Astrocyte (in vitro differentiated cells and primary cell): ENCODE results near the gene LHFPL2. TPM values are rescaled to one million over a fixed set of nuclear protein-coding genes. Genes with fewer than 3 reads are reported as not detected.

ENCODE experiments used
- DNase-seq: peaks from one replicate; pipeline ENCODE4 v3.0.0-alpha.2; 2010; ENCODE audit warnings: low read depth
- FAIRE-seq: peaks from 2 replicates; lab custom pipeline; 2011; peaks lifted over from hg19 to GRCh38; lab: Jason Lieb, UNC
- H2AFZ ChIP-seq: 2 replicates; pipeline ENCODE4 v1.6.0; 2012; ENCODE audit warnings: low read depth, low read length, inconsistent platforms
- H3K27ac ChIP-seq: 2 replicates; pipeline ENCODE4 v1.5.1; 2011; ENCODE audit warnings: low read depth, low read length, inconsistent platforms
- H3K27me3 ChIP-seq: 2 replicates; pipeline ENCODE4 v1.6.0; 2011; ENCODE audit warnings: low read length, inconsistent platforms; ENCODE audit not compliant: insufficient read depth
- H3K36me3 ChIP-seq: 2 replicates; pipeline ENCODE4 v1.5.1; 2011; ENCODE audit warnings: low read length, inconsistent platforms; ENCODE audit not compliant: insufficient read depth
- H3K4me1 ChIP-seq: 2 replicates; pipeline ENCODE4 v1.5.1; 2011; ENCODE audit warnings: low read length, inconsistent platforms; ENCODE audit not compliant: insufficient read depth
- H3K4me2 ChIP-seq: 2 replicates; pipeline ENCODE4 v1.6.0; 2012; ENCODE audit warnings: low read length, inconsistent platforms
- H3K4me3 ChIP-seq: 2 replicates; pipeline ENCODE4 v1.5.1; 2011; ENCODE audit warnings: low read depth, mild to moderate bottlenecking, low read length, inconsistent platforms; ENCODE audit not compliant: insufficient read depth
- H3K79me2 ChIP-seq: 2 replicates; pipeline ENCODE4 v1.6.0; 2012; ENCODE audit warnings: mild to moderate bottlenecking, low read length, inconsistent platforms; ENCODE audit not compliant: insufficient read depth
- H3K9ac ChIP-seq: 2 replicates; pipeline ENCODE4 v1.6.0; 2012; ENCODE audit warnings: mild to moderate bottlenecking, low read length, inconsistent platforms
- H3K9me3 ChIP-seq: 2 replicates; pipeline ENCODE4 v1.5.1; 2012; ENCODE audit warnings: low read depth, mild to moderate bottlenecking, low read length, inconsistent platforms; ENCODE audit not compliant: insufficient read depth
- H4K20me1 ChIP-seq: 2 replicates; pipeline ENCODE4 v1.6.0; 2012; ENCODE audit warnings: low read length, inconsistent platforms; ENCODE audit not compliant: insufficient read depth
- H3K27ac Mint-ChIP-seq: one replicate; pipeline ENCODE4 v1.8.0; 2021; ENCODE audit warnings: mild to moderate bottlenecking, mixed read lengths; ENCODE audit not compliant: unreplicated experiment
- H3K27me3 Mint-ChIP-seq: one replicate; pipeline ENCODE4 v1.8.0; 2021; ENCODE audit warnings: low read depth, mixed read lengths; ENCODE audit not compliant: unreplicated experiment
- H3K36me3 Mint-ChIP-seq: one replicate; pipeline ENCODE4 v1.8.0; 2021; ENCODE audit warnings: low read depth, mixed read lengths; ENCODE audit not compliant: unreplicated experiment
- H3K4me1 Mint-ChIP-seq: one replicate; pipeline ENCODE4 v1.8.0; 2021; ENCODE audit warnings: low read depth, mixed read lengths; ENCODE audit not compliant: unreplicated experiment
- H3K4me3 Mint-ChIP-seq: one replicate; pipeline ENCODE4 v1.8.0; 2021; ENCODE audit warnings: mild to moderate bottlenecking, moderate library complexity, mixed read lengths; ENCODE audit not compliant: unreplicated experiment
- H3K9me3 Mint-ChIP-seq: one replicate; pipeline ENCODE4 v1.8.0; 2021; ENCODE audit warnings: mild to moderate bottlenecking, mixed read lengths; ENCODE audit not compliant: unreplicated experiment
- EZH2 ChIP-seq: IDR thresholded peaks from 2 replicates; pipeline ENCODE4 v1.6.1; 2012; ENCODE audit warnings: mild to moderate bottlenecking, low read length, inconsistent platforms; ENCODE audit not compliant: insufficient read depth
- total RNA-seq: library from RNA; stranded (reverse); gene quantifications from 2 replicates; pipeline ENCODE4 v1.2.1, GENCODE V29; 2021
- TF ChIP-seq, protein P1 (sequence below): IDR thresholded peaks from 2 replicates; pipeline ENCODE4 v1.5.1; 2011; ENCODE audit warnings: low read depth, mild to moderate bottlenecking, inconsistent platforms, low read length, moderate library complexity; ENCODE audit not compliant: insufficient read depth

LHFPL2 gene
- total RNA-seq, 1 donor from 2014 or later, result 17.0 TPM

DNA sequence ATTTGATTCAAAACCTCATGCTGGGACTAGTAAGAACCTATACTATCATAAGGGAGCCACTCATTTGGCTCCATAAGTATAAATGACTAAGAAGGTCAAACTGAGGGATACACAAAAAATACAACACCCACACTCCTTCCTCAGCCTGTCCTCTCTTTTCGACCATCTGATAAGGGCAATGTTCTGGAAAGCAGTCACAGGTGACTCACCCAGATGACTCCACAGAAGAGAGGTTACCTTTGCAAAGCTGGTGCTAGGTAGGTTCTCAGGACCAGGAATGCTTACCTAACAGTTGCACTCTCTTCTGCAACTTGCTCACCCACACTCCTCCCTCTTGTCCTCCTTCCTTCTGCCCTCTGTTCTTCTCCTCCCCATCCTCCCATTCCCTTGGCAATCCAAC is 32.9 kb downstream of the LHFPL2 start:
- H2AFZ ChIP-seq, result no peak overlapping the region
- peaks cover 11% of the 10 kb centered on the region for H3K4me1 Mint-ChIP-seq
- no peak for TF ChIP-seq EZH2
- TF ChIP-seq, protein P1, sequence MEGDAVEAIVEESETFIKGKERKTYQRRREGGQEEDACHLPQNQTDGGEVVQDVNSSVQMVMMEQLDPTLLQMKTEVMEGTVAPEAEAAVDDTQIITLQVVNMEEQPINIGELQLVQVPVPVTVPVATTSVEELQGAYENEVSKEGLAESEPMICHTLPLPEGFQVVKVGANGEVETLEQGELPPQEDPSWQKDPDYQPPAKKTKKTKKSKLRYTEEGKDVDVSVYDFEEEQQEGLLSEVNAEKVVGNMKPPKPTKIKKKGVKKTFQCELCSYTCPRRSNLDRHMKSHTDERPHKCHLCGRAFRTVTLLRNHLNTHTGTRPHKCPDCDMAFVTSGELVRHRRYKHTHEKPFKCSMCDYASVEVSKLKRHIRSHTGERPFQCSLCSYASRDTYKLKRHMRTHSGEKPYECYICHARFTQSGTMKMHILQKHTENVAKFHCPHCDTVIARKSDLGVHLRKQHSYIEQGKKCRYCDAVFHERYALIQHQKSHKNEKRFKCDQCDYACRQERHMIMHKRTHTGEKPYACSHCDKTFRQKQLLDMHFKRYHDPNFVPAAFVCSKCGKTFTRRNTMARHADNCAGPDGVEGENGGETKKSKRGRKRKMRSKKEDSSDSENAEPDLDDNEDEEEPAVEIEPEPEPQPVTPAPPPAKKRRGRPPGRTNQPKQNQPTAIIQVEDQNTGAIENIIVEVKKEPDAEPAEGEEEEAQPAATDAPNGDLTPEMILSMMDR, result no peak
- peaks cover 6% of the 10 kb centered on the region for H4K20me1 ChIP-seq
- H3K27me3 ChIP-seq, result no peaks in the 10 kb centered on the region
- FAIRE-seq, result no peak
- no peak overlapping the region for H3K4me3 Mint-ChIP-seq
- H3K27ac ChIP-seq, result no peak overlapping the region
- H3K9me3 ChIP-seq, result peaks cover 4% of the 10 kb centered on the region
- H3K27me3 Mint-ChIP-seq, result no peaks in the 10 kb centered on the region
- H3K36me3 ChIP-seq, result peaks cover 4% of the 10 kb centered on the region
- H3K4me1 ChIP-seq, result peaks cover 16% of the 10 kb centered on the region
- H3K27ac Mint-ChIP-seq, result no peak overlapping the region
- H3K79me2 ChIP-seq, result peaks cover 26% of the 10 kb centered on the region
- H3K4me2 ChIP-seq, result peak overlapping the region; percentile 18
- no peak overlapping the region for H3K4me3 ChIP-seq
- DNase-seq, result peak; percentile 68
- H3K9me3 Mint-ChIP-seq, result peaks cover 5% of the 10 kb centered on the region
- peaks cover 28% of the 10 kb centered on the region for H3K36me3 Mint-ChIP-seq
- H3K9ac ChIP-seq, result no peak overlapping the region

DNA sequence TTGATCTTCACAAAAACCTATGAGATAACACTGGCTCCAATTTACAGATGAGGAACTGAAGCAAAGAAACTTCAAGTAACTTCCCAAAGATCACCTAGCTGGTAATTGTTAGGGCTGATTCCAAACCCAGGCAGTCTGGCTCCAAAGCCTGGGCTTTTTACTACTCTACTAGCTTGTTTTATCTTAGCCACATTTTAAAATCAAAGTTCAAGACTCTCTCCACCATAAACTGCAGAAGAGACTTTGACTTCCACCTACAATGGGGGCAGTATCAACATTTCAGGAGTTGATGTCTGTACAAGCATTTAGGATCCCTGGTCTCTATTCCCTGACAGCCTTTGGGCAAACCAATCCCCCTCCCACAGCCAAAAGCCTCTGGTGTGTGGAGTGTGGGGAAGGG is 33.8 kb downstream of the LHFPL2 start:
- H3K4me3 ChIP-seq, result no peak overlapping the region
- H3K36me3 ChIP-seq, result no peaks in the 10 kb centered on the region
- peaks cover 5% of the 10 kb centered on the region for H3K9me3 Mint-ChIP-seq
- H4K20me1 ChIP-seq, result peaks cover 6% of the 10 kb centered on the region
- TF ChIP-seq EZH2, result no peak
- no peaks in the 10 kb centered on the region for H3K27me3 Mint-ChIP-seq
- FAIRE-seq (no peak), DNase-seq (no peak)
- no peak overlapping the region for H3K27ac ChIP-seq
- no peak overlapping the region for H3K4me3 Mint-ChIP-seq
- no peaks in the 10 kb centered on the region for H3K9me3 ChIP-seq
- no peak overlapping the region for H2AFZ ChIP-seq
- H3K79me2 ChIP-seq, result peaks cover 21% of the 10 kb centered on the region
- peaks cover 20% of the 10 kb centered on the region for H3K4me1 Mint-ChIP-seq
- peaks cover 28% of the 10 kb centered on the region for H3K36me3 Mint-ChIP-seq
- H3K4me2 ChIP-seq, result no peak overlapping the region
- no peak overlapping the region for H3K9ac ChIP-seq
- no peaks in the 10 kb centered on the region for H3K27me3 ChIP-seq
- H3K4me1 ChIP-seq, result peaks cover 25% of the 10 kb centered on the region
- H3K27ac Mint-ChIP-seq, result no peak overlapping the region

DNA sequence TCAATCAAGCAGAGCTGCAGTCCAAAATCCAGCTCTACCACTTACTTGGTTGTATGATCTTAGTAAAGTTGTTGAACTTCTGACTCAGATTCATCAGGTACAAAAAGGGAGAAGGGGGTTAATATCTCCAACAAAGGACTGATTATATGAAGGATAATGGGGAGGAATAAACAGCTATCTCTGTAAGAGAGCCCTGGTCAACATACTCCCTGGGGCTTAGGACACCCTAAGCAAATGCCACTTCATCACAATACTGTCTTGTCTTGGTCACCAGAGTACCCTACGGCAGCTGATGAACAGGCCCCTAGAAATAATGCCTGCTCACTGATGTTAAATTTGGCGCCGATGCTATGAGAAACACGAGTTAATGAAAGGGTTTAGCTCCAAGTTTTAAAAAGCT is 34.8 kb downstream of the LHFPL2 start:
- DNase-seq (no peak), FAIRE-seq (no peak)
- no peak overlapping the region for H3K9ac ChIP-seq
- TF ChIP-seq, protein P1, result no peak
- no peak for TF ChIP-seq EZH2
- H2AFZ ChIP-seq, result no peak overlapping the region
- Mint-ChIP-seq H3K27me3 (no peaks in the 10 kb centered on the region), H3K27ac (no peak overlapping the region), H3K9me3 (peaks cover 5% of the 10 kb centered on the region), H3K4me3 (no peak overlapping the region), H3K36me3 (peaks cover 28% of the 10 kb centered on the region), H3K4me1 (peaks cover 20% of the 10 kb centered on the region)
- no peak overlapping the region for H3K27ac ChIP-seq
- no peak overlapping the region for H3K4me2 ChIP-seq
- no peak overlapping the region for H3K4me3 ChIP-seq
- H4K20me1 ChIP-seq, result peaks cover 6% of the 10 kb centered on the region
- no peaks in the 10 kb centered on the region for H3K9me3 ChIP-seq
- H3K36me3 ChIP-seq, result no peaks in the 10 kb centered on the region
- H3K4me1 ChIP-seq, result peaks cover 27% of the 10 kb centered on the region
- peaks cover 21% of the 10 kb centered on the region for H3K79me2 ChIP-seq
- no peaks in the 10 kb centered on the region for H3K27me3 ChIP-seq
